Measurements from ENCODE around the gene VPS54. TPM values are rescaled to one million over a fixed set of nuclear protein-coding genes. Genes with fewer than 3 reads are reported as not detected.

VPS54 gene
- total and polyA plus RNA-seq, 9 of the 15 experiments (the other 6 are each of a cell fraction or from before 2014, with no cell fraction given): 4.9 to 23.2 (median 13.2) TPM

GRCh38 chr2:63962186-63962585 is 57.0 kb downstream of the VPS54 start (continued):
- TF ChIP-seq RERE (CRISPR knock-in tag; IDR thresholded peaks at IDR 0.05; ENCODE audit: borderline replicate concordance) (no peak), PTRF (tag; IDR thresholded peaks at IDR 0.05) (no peak), NR2C2 (CRISPR knock-in tag; IDR thresholded peaks at IDR 0.05) (no peak), NR2C2 (tag; IDR thresholded peaks at IDR 0.05) (no peak), CXXC5 (CRISPR knock-in tag; IDR thresholded peaks at IDR 0.05) (no peak), DDX20 (tag; IDR thresholded peaks at IDR 0.05; ENCODE audit: low read depth) (no peak)

GRCh38 chr2:63950414-63950813 is 68.8 kb downstream of the VPS54 start:
- ChIA-PET POLR2A (no interaction called here), CTCF (ENCODE audit: low intra/inter-chr PET ratio) (no interaction called here)
- peak; percentile 11 for FAIRE-seq
- no peak overlapping the region for H3K4me3 ChIP-seq
- no peaks in the 10 kb centered on the region for H3K4me1 ChIP-seq (replicated peaks in 1 of 2; ENCODE audit: control insufficient read depth in 2 of 2, insufficient read depth in 2 of 2, low read length in 2 of 2)
- no peak overlapping the region for H3K9ac ChIP-seq (ENCODE audit: insufficient read depth in 1 of 2, low read depth in 2 of 2, low read length in 2 of 2)
- peak in 1 of 4 experiments; percentile 3 for DNase-seq (ENCODE audit: extremely low read depth in 1 of 4, low spot score in 3 of 4)
- no peak for ATAC-seq
- H3K9me1 ChIP-seq (ENCODE audit: control insufficient read depth, insufficient read depth, low read length): no peaks in the 10 kb centered on the region
- H3K27ac ChIP-seq (ENCODE audit: extremely low read depth, low read depth, low read length): no peak overlapping the region
- in situ Hi-C loops (cut with MboI) (no loop called here), intact Hi-C loops (cut with micrococcal nuclease) (no loop called here)
- no peaks in the 10 kb centered on the region for H4K20me1 ChIP-seq (replicated peaks; ENCODE audit: control insufficient read depth, insufficient read depth, low read length)
- no peak overlapping the region for H3K4me2 ChIP-seq (ENCODE audit: insufficient read depth, low read length)
- TF ChIP-seq MYNN (IDR thresholded peaks at IDR 0.05) (no peak), MYNN (CRISPR knock-in tag; IDR thresholded peaks at IDR 0.05) (no peak), CBFA2T3 (IDR thresholded peaks at IDR 0.05) (peak; percentile 16; the same call in 1 of the 2 replicates), ARID1B (IDR thresholded peaks at IDR 0.05) (no peak), NFIC (IDR thresholded peaks at IDR 0.05) (0 out of 2 replicates have a peak, but pooled peaks have one; percentile 9), NR0B1 (IDR thresholded peaks at IDR 0.05; ENCODE audit: partially characterized antibody) (no peak)
- 0 out of 3 replicates have a peak, but pooled peaks cover 3% of the 10 kb centered on the region for H3K36me3 ChIP-seq (ENCODE audit: control insufficient read depth, insufficient read depth, low read length)
- H2AFZ ChIP-seq (ENCODE audit: low read depth, low read length): no peak overlapping the region
- BruUV-seq (replicated peaks): no TSS peak
- no peaks in the 10 kb centered on the region for H3K9me3 ChIP-seq (replicated peaks; ENCODE audit: control insufficient read depth, insufficient read depth, low read depth, low read length)
- no peaks in the 10 kb centered on the region for H3K79me2 ChIP-seq (ENCODE audit: control insufficient read depth, insufficient read depth, low read length)
- H3K27me3 ChIP-seq (ENCODE audit: control insufficient read depth in 2 of 2, insufficient read depth in 2 of 2, low read length in 2 of 2): no peaks in the 10 kb centered on the region

All from K562 (cell line).